Measurements from ENCODE around the gene TFCP2.

The TFCP2 gene

GRCh38 chr12:51197736-51198567, 25.0 kb upstream of the TFCP2 start:
- no peak for DNase-seq

- no peak for DNase-seq
These were observed 23.6 kb upstream of the TFCP2 start for GRCh38 chr12:51196547-51196946.

GRCh38 chr12:51195841-51196240, 22.9 kb upstream of the TFCP2 start:
- no peak for DNase-seq

GRCh38 chr12:51192284-51192671, 19.3 kb upstream of the TFCP2 start:
- no peak for DNase-seq

GRCh38 chr12:51191516-51192283, 18.8 kb upstream of the TFCP2 start:
- DNase-seq = no peak

- DNase-seq = no peak
These were observed 17.9 kb upstream of the TFCP2 start for GRCh38 chr12:51190820-51191219.

- no peak for DNase-seq
These were observed 16.9 kb upstream of the TFCP2 start for GRCh38 chr12:51189790-51190355.

- peak in 1 of 2 donors; percentile 9 for DNase-seq
These were observed 15.6 kb upstream of the TFCP2 start for GRCh38 chr12:51188359-51189051.

- no peak for DNase-seq
These were observed 14.5 kb upstream of the TFCP2 start for GRCh38 chr12:51187370-51187987.

- DNase-seq = peak; percentile 14 to 19
These were observed 13.6 kb upstream of the TFCP2 start for GRCh38 chr12:51186465-51187085.

- DNase-seq = no peak
These were observed 12.3 kb upstream of the TFCP2 start for GRCh38 chr12:51185171-51185717.

GRCh38 chr12:51183816-51184215, 10.9 kb upstream of the TFCP2 start:
- no peak for DNase-seq

- DNase-seq = no peak
These were observed 10.4 kb upstream of the TFCP2 start for GRCh38 chr12:51183349-51183748.

- no peak for DNase-seq
These were observed 8.6 kb upstream of the TFCP2 start for GRCh38 chr12:51181558-51181957.

GRCh38 chr12:51177897-51178296, 5.0 kb upstream of the TFCP2 start:
- DNase-seq = no peak

GRCh38 chr12:51174501-51174900, 1.6 kb upstream of the TFCP2 start:
- no peak for DNase-seq

GRCh38 chr12:51171884-51172514, 936 bp downstream of the TFCP2 start:
- DNase-seq = peak; percentile 31 to 39

- no peak for DNase-seq
These were observed 9.1 kb downstream of the TFCP2 start for GRCh38 chr12:51163795-51164194.

- DNase-seq = no peak
These were observed 10.7 kb downstream of the TFCP2 start for GRCh38 chr12:51162217-51162616.

GRCh38 chr12:51160814-51161459, 12.0 kb downstream of the TFCP2 start:
- DNase-seq = no peak
